SK-N-DZ (cell line): ENCODE measurements around the gene SEC16A.
"Not testable (repeated sequence)": the region's sequence is repeated elsewhere in the genome, so short reads cannot be mapped to it uniquely, and the experiment has no call there.

Experiments
- DNase-seq: peaks from one replicate; pipeline ENCODE4 v3.0.0-alpha.2; 2015; ENCODE audit warnings: low spot score

Gene SEC16A

GRCh38 chr9:136421791-136422190 lies 61.0 kb downstream of the SEC16A start:
- DNase-seq: no peak

- no peak for DNase-seq
These were observed 63.8 kb downstream of the SEC16A start for GRCh38 chr9:136419092-136419420.

GRCh38 chr9:136418182-136419091 lies 64.4 kb downstream of the SEC16A start:
- DNase-seq: no peak

DNA sequence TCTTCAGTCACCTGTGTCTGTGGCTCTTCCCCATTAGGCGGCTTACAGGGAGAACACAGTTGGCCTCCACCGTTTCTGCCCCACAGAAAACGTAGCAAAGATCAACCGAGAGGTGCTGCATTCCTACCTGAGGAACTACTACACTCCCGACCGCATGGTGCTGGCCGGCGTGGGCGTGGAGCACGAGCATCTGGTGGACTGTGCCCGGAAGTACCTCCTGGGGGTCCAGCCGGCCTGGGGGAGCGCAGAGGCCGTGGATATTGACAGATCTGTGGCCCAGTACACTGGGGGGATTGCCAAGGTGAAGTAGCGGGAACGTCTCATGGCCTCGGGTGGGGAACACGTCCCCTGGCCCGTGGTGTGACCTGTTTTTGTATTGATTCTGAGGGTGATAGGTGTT lies 65.9 kb downstream of the SEC16A start:
- no peak for DNase-seq

DNA sequence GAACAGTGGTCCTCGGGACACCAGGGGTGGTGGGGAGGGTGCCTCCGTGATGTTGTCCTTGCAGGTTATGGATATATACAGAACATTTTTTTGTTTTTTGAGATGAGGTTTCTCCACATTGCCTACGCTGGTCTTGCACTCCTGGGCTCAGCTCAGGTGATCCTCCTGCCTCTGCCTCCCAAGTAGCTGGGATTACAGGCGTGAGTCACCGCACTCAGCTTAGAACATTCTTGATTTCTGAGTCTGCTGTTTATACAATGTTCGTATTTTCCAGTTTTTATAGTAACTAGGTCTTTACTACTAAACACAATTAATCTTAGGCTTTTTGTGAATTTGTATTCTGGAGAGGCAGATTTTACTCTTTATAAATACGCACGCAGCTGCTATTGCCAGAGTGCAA lies 66.4 kb downstream of the SEC16A start:
- no peak for DNase-seq

DNA sequence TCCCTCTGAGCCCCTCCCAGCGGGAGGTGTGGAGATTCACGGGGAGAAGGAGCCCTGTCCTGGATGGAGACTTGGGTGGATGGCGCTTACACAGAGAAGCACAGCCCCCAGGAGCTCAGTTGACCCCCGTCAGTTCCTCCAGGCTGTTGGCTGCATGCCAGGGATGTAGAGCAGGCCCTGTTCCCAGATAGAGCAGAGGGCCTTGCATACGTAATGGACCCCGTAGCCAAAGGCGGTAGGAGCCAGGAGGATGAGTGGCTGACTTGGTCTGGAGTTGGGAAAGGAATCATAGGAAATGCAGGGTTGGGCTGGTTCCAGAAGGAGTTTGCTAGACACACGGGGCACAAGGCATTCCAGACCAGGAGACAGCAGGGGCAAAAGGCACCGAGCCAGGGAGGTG lies 69.9 kb downstream of the SEC16A start:
- DNase-seq: no peak

- no peak for DNase-seq
These were observed 71.5 kb downstream of the SEC16A start for GRCh38 chr9:136411378-136411777.

DNA sequence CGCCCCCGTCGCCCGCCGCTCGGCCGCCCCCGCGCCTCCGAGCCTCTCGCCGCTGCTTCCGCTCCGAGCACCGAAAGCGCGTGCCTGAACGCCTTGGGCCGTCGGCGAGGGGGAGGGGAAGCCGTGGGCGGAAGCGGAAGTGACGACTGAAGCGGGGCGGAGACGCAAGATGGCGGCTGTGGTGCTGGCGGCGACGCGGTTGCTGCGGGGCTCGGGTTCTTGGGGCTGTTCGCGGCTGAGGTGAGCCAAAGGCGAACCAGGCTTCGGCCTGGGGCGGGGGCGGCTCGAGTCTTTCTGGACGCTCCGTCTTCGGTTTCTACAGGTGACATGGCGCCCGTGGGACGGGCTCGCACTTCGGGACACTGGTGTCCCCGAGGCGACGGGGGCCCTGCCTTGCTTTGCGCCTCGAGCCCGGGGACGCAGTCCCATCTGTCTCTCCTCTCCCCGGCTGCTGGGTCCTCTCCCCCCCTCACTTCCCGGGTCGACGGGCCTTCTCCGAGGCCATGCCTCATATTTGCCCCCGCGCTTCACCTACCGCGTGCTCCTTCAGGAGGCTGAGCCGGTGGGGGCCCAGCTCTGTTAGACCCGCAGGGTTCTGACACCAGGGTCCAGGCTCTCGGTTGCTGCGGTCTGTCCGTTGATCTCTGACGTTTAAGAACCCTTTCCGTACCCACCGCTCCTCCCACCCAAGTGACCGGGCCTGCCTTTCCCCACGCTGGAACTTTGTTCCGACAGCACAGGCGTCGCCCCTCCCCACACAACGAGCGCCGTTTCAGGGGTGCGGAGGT lies 72.1 kb downstream of the SEC16A start, which contains the start of the genes ENTR1 and PMPCA:
TSS of gene ENTR1 (minus strand) at position 115 of the 788 bp plus-strand sequence. CDS start 217 bp downstream, outside the sequence.
TSS of gene PMPCA (plus strand) at position 159 of the 788 bp plus-strand sequence. CDS start at position 170, 11 bp downstream.
- DNase-seq: peak; percentile 84

DNA sequence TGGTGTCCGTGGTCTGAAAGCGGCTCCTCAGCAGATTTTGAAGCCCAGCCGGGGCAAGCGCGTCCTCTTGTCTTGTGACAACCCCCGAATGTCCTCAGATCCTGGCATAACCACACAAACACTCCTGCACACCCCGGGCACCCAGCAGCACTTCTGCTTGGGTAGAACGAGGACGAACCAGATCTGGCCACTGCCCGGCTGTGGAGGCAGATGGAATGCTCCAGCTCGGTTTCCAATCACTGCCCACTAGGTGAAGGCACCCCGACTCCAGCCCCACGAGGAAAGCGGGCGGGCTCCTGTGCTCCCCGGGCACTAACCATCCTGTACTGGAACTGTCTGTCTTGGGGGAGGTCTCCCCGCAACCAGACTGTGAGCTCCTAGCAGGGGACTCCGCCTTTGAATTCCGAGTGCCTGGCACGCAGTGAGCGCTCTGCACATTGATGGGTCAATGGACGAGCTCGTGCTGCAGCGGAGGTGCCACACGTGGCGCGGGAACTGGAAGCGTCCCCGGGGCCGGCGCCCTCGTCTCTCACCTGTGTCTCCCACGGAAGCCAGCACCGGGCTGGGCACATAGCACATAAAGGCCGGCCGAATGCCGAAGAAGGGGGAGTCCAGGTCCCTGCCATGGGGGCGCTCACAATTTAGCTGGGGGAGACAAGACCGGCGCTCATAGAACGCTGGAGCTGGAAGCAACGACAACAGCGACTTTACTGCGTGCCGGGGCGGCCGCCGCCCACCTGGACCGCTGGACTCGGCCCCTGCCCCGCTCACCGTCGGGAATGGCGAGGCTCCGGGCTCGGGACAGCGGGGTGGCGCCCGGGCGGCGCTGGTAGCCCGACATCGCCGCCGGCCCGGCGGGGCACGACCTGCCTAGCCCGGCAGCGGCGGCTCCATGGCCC lies 73.0 kb downstream of the SEC16A start:
- DNase-seq: peak; percentile 26

- DNase-seq: no peak
These were observed 74.9 kb downstream of the SEC16A start for GRCh38 chr9:136407911-136408310.

GRCh38 chr9:136407061-136407460 lies 75.8 kb downstream of the SEC16A start:
- DNase-seq: not testable (repeated sequence)

DNA sequence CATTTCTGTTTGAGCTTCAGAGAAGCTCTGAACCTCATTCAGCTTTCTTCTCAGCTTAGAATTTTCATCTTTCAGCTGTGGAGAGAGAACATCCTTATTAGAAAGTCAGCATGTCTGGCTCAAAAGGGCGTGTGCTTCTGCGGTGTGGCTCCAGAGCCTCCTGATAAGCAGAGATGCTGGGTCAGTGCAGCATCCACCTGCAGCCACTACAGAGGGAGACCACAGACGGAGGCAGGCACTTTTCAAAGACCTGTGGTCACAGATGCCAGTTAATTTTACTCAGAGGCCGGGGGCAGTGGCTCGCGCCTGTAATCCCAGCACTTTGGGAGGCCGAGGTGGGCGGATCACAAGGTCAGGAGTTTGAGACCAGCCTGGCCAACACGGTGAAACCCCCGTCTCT lies 76.9 kb downstream of the SEC16A start:
- not testable (repeated sequence) for DNase-seq

DNA sequence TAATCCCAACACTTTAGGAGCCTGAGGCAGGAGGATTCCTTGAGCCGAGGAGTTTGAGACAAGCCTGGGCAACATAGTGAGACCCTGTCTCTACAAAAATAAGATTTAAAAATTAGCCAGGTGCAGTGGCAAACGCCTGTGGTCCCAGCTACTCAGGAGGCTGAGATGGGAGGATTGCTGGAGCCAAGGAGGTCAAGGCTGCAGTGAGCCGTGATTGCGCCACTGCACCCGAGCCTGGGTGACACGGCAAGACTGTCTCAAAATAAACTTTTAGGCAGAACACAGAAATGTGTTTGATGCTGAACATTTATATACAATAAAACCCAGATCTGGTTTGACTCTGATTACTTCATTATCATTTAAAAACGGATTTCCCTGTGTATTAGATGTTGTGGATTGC lies 77.4 kb downstream of the SEC16A start:
- no peak for DNase-seq

DNA sequence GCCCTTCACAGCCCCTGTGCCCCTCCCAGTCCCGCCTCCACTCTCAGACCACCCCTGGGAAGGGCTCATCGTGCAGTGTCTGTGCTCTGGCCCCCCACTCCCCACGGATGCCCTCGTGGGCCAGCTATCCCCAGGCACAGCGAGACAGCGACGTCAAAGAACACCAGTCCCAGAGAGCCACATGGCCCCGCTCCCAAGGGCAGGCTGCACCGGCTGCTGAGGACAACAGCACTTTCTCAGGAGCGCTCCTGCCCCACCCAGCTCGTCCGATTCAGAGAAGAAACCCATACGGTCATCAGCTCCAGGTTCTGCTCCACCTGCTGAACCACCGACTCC lies 78.1 kb downstream of the SEC16A start:
- no peak for DNase-seq

GRCh38 chr9:136403915-136404800 lies 78.7 kb downstream of the SEC16A start:
- no peak for DNase-seq

DNA sequence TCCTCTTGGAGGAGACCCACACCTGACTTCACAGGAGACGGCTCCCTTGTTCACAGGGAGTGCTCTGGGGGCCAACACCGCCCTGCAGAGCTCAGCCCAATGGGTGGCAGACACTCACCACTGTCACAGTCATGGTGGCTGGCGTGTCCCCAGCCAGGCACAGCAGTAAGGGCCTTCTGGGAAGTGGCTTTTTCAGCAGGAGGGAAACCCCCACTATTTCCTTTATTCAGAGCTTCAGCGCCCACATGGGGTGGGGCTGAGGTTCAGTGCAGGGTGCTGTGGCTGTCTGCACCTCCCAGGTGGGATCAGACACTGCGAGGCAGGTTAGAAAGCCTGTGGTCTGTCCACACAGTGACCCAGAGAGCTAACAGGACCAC lies 79.3 kb downstream of the SEC16A start:
- DNase-seq: no peak

DNA sequence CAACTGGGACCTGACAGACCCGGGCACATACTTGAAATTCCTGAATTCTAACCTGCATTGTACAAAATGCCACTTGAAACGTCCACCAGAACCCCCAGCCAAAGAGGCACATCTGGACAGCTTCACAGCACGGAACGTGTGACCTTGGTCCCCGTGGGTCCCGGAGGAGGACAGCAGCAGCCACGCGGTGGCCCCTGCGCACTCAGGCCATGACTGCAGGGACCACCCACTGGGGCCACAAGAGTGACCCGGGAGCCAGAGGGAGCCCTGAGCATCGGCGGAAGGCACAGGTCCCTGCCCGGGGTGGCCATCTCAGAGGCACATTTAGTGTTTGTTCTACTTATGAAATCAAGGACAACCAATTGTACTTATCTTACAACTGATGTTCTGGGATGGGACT lies 80.8 kb downstream of the SEC16A start:
- no peak for DNase-seq

DNA sequence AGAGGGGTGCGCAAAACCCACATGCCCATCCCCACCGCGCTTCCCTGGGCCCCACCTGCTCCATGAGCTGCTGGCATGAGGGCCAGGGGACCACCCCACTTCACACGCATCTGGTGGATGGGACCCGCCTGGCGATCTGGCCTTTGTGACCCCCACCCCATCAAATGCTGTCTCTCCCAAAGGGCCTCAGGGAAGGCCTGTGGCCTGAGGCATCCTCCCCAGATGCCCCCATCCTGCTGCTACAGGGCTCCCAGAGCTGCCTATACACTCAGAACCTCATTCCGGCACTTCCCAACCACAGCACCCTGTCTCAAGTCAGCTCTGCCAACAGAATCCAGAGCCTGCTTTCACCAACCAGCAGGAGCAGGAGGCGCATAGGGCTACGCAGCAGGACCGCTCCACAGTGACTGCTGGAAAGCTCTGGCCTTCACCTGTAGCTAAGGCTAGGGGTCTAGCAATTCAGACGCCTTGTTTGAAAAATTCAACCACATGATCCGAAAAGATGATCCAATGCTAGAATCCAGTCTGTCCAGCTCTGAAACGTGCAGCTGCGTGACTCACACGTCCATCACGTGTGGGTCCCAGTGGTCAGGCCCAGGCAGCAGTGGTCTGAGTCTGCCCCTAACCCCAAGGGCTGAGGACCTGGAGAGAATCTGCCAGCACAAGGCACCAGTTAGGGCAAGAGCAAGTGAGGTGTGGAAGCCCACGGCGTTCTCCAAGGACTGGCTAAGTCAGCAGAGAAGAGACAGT lies 81.5 kb downstream of the SEC16A start:
- no peak for DNase-seq

DNA sequence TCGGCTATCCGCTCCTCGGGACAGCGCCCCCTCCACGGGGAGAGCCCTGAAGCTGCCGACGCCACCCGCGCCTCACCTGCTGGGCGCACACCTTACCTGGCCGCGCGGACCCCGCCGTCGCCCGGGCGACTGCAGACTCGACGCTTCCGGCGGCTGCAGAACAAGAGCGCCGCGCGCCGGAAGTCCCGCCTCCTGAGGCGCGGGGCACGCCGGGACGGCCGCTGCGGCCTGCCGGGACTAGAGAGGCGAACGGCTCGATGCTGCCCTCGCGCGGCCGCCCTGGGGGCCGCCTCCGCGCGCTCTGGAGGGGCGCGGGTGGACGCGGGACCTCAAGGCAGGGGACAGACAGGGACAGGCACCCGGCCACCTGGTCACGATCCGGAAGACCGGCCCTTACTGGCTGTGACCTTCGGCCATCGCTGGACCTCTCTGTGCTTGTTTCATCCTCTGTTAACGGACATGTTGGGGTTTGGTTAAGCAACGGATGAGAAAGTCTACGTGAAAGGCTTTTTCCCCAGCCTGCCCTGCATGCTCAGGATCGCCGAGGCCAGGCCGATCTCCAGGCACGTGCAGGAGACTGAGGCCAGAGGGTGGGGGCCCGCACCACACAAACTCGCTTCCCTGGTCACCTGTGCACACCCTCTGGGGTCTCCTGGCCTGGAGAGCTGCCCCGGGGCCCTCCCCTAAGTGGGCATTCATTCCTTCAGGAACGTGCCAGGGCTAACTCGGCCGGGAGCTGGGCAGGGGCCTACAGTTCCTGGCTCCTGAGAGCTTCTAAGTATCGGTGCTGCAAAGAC lies 82.6 kb downstream of the SEC16A start, which contains the start of gene SNAPC4:
TSS of gene SNAPC4 (minus strand) at position 133 of the 797 bp plus-strand sequence. CDS start 1,742 bp downstream, outside the sequence.
- peak; percentile 87 for DNase-seq
